Activated CD8-positive, alpha-beta memory T cell treated with anti-CD3 and anti-CD28 coated beads for 1 hour (primary cell): ENCODE measurements around the gene FRAT2.

Experiments
- DNase-seq, 2 donors: peaks; one replicate each; pipeline ENCODE4 v3.0.0-alpha.2; 2020; ENCODE audit warnings: low read depth in 1 of 2; ENCODE audit errors: extremely low read depth in 1 of 2

Gene FRAT2

DNA sequence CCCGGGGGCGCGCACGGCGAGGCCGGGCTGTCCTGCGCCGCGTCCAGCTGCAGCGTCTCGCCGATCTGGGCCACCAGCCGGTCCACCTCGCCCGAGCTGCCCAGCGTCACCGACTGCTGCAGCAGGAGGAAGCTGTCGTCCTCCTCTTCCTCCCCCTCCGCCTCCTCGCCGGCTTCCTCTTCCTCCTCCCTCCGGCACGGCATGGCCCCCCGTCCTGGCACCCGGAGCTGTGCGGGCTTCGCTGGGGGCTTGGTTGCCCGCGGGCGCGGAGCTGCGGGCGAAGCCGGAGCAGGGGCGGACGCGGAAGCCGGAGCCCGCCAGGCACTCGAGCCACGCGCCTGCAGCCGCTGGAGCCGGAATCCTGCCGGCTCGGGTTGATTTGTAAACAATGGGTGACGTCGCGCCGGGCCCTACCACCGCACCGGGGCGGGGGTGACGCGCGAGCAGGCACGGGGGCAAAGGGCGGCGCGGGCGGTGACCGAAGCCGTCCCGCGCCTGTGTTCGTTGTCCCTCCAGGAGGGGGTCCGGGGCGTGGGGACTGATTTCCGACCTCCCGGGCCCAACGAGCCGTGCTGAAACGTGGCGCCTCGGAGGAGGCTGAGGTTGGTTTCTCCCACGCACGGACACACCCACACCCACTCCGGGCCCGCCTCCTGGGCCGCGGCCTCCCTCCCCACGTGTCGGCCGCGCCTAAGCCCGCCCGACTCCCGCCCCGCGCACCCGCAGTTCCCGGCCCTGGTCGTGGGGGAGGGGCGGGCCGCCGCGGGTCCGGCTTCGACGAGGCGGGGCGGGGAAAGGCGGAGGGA lies at the start of gene FRAT2:
Gene FRAT2, minus strand, starts transcription at position 360 of the 806 bp plus-strand sequence. Its CDS starts 157 bp downstream, at position 203.
- peak; percentile 51 to 82 for DNase-seq

GRCh38 chr10:97384156-97384555 lies 49.6 kb upstream of the FRAT2 start:
- DNase-seq = no peak

DNA sequence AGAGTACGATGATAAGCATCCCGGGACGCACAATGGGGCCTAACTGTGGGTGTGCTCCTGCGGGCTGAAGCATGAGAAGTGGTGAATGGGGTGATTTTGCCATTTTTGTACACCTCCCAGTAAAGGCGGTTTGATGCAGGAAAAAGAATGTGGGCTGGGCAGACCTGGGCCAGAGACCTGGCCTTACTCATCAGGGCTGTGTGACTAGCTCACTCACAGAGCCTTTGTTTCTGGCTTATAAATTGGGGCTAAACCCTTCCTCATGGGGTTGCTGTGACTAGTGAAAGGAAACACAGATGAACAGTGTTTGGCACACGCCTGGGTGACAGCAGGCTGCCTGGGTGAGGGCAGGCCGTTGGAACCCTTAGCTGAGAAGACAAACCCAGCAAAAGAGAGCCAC lies 48.6 kb upstream of the FRAT2 start:
- DNase-seq = no peak

DNA sequence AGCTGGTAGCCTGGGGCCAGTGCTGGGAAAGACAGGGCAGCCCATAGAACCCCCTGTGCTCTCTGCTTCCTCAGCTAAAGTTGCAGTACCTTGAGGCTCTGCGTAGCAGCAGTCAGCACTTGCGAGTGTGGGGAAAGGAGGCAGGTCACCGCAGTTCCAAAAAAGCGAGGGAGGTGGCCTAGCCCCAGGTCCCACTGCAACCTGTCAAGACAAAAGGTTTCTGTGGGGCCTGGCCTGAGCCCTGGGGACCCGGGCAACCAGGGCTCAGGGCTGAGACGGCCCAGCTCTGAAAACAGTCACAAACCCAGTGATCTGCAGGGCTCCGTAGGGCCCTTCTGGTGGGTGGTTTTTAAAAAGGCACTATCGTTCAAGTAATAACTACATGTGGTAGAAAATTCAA lies 47.1 kb upstream of the FRAT2 start:
- DNase-seq = no peak

DNA sequence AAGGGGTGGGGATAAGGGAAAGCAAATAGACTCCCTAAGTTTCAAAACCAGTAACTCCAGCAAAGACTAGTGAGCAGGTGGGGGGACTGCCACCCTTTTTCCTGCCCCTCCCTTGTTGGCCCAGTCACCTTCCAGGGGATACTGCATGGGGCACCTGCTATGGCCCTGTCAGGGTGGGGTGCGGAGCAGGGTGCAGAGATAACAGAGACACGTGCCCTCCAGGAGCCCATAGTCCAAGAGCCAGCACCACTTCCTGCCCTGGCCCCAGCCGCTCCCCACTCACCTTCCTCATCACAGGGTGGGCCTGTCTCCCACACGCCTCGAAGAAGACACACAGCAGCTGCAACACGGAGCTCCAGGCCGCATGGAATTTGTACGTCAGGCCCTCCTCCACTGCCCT lies 46.0 kb upstream of the FRAT2 start:
- no peak for DNase-seq

DNA sequence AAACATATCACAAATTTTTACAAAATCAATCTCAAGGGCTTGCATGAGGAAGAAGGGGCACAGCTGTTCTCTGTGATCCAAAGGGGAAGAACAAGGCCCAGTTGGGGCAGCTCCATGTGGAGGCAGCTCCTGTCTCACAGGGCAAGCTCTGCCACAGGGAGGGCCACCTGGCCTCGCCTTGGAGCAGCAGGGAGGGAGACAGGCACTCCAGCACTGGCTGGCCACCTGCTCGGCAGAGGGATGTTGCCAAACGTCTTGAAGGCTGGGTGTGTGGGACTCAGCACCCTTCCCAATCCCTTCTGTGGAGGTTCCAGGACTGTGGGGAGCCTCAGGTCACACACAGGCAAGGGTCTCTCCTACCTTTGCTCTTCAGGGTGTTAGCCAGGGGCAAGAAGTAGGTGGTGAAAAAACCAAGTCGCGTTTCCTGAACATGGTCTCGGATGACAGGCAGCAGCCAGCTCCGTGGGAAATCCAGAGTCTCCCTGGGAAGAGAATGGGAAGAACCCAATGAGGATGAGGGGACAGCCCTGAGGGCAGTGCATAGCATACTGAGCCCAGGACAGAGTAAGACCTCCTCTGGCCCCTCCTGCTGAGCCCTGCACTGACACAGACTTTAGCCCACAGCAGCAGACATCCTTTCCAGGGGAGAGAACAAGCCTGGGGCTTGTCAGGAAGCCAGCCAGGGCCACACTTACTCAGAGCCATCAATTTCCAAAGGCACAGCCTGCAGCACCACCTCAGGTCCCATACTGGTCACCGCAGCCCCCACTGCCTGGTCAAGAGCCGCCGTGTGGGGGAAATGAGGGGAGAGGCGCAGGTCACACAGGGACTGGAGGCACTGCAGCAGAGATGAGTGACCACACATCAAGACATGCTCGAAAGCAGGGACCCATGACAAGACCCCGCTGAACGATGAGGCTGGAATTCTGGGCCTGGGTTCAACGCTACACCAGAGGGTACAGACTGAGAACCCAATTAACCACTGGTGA lies 44.7 kb upstream of the FRAT2 start:
- no peak for DNase-seq

- DNase-seq = no peak
These were observed 41.9 kb upstream of the FRAT2 start for GRCh38 chr10:97376413-97376812.

- DNase-seq = no peak
These were observed 38.9 kb upstream of the FRAT2 start for GRCh38 chr10:97373456-97373855.

GRCh38 chr10:97372233-97372875 lies 37.8 kb upstream of the FRAT2 start:
- no peak for DNase-seq

DNA sequence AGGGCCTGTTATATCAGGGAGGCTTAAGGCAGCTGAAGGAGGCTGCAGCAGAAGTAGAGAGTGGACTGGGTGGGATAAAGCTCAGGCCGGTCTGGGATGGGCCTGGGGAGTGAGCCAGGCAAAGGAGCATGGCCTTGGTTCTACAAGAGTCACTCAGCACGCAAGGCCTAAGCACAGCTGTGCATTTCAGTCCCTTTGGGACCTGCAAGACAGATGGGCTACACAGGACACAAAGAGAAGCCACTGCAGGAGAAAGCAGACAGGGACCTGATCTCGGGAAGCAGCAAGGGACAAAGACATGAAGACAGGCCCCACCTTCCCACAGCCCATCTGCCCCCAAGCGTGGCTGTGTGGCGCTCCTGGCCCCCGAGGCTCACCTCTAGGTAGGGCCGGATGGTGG lies 37.2 kb upstream of the FRAT2 start:
- DNase-seq = no peak

DNA sequence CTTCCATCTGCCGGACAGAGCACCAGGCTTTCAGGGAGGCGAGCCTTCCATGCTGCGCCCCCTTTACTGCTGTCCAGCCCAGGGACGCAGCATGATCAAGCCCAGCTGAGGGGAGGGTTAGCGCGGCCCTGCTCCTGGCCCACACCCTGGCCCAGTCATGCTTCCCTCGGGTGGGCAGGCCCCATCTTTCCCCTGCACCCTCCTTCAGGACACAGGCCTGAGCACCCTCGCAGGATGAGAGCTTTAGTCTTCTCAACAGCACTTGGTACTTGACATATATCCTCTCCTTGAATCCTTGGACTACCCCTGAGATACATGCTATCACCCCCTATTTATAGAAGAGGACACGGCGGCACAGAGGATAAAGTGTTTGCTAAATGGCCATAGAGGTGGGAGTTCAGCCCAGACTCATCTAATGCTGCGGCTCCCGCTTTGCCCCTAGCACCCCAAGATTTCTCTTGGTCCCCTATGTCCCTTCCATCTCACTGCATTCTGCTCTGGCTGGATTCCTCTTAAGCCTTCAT lies 32.7 kb upstream of the FRAT2 start:
- no peak for DNase-seq

GRCh38 chr10:97366572-97366971 lies 32.0 kb upstream of the FRAT2 start:
- no peak for DNase-seq

- no peak for DNase-seq
These were observed 31.3 kb upstream of the FRAT2 start for GRCh38 chr10:97365761-97366351.

DNA sequence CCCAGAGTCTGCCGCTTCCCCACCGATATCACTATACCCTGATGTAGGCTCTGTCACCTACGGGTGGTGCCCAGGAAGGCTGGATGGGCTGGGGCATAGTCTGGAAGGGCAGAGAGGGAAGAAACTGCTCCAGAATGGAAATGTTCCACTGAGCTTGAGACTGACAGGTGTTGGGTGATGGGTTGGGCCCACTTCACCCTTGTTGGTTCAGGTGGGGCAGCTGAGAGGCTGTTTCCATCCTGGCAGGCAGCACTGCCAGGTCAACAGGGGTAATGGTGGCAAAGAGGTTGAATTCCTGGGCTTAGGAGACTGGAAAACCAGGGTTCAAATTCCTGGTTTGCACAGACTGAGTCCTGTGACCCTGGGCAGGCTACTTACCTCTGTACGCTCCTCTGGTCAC lies 28.5 kb upstream of the FRAT2 start:
- no peak for DNase-seq

DNA sequence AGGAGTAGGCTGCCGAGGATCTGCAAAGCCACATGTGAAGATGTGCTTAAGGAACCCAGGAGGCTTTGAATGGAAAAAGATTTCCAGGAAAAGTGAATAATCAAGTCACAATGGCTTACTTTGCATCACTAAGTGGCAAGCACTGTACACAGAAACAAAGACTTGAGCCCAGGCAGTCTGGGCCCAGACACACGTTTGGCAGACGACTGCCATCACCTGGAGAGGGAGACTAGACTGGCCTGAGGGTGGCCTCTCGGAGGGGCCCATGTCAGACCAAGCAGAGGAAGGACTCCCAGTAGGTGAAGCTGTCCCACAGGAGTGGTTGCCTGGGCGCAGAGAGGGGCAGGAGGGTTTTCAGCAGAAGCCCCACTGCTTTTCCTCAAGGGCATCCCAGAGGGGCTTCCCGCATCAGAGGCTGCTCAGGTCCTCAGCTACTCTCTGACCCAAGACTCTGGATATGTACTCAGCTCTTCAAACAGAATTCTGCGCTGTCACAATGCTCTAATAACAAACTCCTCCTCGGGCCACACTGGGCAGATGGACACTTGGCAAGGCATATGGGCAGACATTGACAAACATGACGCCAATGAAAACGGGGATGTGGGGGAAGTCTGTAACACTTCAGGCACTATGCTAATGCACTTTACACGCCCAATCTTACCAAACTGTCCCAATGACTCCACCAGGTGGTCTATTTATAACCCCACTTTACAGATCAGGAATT lies 27.9 kb upstream of the FRAT2 start:
- no peak for DNase-seq

GRCh38 chr10:97361537-97361901 lies 27.0 kb upstream of the FRAT2 start:
- no peak for DNase-seq

DNA sequence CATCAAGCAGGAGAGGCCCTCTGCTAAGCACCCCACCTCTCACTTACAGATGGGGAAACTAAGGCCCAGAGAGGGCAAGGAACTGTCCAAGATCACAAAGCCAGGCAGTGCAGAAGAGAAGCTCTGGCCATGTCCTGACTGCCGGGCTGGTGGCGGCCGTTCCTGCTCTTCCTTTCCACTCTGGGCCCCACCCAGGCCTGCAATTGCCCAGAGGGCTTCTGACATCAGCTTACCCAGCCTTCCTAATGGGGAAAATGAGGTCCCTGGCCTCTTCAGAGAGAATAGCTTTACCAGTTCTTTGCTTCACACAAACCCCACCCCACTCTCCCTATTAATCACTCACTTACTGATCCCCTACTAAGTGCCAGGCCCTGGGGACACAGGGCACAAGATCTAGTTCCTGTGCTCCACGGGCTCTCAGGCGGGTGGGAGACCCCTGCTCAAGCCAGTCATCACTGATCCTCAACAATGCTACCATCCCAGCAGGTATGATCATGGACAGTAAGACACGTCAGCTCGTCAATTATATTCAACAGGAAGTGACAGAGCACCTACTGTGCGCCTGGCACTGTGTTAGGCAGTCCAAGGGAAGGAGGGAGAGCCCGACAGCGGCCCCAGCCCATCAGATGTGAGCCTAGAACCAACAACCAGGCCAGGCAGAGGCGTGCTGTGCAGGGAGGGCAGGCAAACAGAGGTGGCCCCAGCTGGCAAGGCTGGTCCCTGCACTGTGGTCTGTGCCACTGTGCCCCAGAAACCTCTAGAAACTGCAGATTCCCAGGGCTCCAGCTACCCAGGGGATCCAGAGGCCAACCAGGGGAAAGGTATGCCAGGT lies 26.4 kb upstream of the FRAT2 start:
- no peak for DNase-seq

DNA sequence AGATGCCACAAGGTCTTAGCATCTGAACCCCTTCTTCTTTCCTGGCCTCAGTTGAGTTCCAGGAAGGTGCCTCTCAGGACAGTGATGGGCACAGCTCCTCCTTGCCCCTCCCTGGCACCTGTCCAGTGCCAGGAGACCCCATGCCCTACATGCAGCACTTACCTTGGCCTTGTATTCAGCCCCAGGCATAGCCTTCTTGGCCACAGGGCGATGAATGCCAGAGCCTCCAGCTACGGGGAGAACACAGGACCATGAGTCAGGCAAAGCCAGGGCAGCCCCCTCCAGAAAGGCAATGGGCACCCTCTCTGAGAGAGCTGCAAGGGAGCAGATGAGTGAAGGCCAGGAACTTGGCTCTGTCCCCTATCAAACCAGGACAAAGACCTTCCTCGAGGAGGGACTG lies 24.3 kb upstream of the FRAT2 start:
- DNase-seq = no peak

- no peak for DNase-seq
These were observed 23.8 kb upstream of the FRAT2 start for GRCh38 chr10:97358349-97358748.
